Measurements from ENCODE around the gene PDC.

DNA sequence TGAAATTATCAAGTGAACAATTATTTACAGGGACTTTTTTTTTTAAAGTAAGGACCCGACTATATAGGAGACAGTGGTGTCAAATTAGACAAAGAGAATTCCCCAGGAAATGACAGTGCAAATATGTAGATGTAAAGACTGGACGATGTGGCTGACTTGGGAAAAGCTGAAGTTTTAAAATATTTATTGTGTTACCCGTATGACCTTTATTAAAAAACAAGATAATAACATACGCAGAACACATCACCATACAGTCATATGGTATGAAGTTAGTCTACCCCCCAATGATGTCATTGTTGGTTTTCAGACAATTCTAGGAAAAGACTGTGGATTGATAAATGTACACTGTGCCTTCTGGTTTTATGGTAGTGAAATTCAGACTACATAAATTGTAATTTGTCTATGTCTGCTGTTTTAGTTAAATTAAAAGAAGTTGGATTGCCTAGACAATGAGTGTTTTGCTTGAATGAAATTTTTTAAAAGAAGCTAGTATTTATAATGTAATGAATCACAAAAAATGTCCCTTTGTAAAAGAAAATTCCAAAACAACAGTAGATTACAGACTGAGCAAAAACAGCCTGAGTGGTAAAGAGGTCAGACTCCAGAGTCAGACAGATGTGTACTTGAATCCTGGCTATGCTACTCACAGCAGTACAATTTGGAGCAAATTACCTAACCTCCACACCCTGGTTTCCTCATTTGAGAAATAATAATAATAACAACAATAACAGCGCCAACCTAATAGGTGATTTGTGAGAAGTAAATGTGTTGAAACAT, 15.5 kb upstream of the PDC start:
- no peak for TF ChIP-seq EZH2 (IDR thresholded peaks at IDR 0.05; ENCODE audit: insufficient read depth, poor library complexity, severe bottlenecking)
- TF ChIP-seq EZH2phosphoT487 (IDR thresholded peaks at IDR 0.05; ENCODE audit: insufficient read depth, low read depth), result no peak
